Measurements from ENCODE around the gene PLXDC2.

DNA sequence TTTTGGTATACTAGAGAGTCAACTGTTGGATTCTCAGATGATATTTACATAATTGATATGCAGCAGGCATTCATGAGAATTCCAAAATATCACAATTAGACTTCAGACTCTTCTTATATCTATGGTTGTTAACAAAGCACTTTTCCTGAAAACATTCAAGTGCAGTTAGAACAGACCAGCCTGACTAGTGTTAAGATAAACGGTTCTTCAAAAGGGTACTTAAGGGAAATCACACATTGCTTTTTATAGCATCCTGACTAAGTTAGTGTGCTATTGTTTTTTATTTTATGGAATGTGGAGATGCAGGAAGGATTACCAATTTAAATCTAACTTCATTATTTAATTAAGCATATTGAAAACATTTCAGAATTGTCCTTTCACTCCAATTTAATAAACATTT, 405.1 kb downstream of the PLXDC2 start:
- TF ChIP-seq NR2C2 (IDR thresholded peaks at IDR 0.05; ENCODE audit: borderline replicate concordance, control insufficient read depth, insufficient read length, low read depth) (no peak), MYC (IDR thresholded peaks at IDR 0.05; ENCODE audit: insufficient read depth, insufficient read length, insufficient replicate concordance, low read length, severe bottlenecking) (no peak), POLR2A (IDR thresholded peaks at IDR 0.05; ENCODE audit: low read depth, low read length) (no peak), SMC3 (IDR thresholded peaks at IDR 0.05; ENCODE audit: borderline replicate concordance, low read length) (no peak), CREB1 (IDR thresholded peaks at IDR 0.05; ENCODE audit: low read depth) (no peak), WRNIP1 (IDR thresholded peaks at IDR 0.05; ENCODE audit: borderline replicate concordance, low read depth, low read length) (no peak), EP300 (IDR thresholded peaks at IDR 0.05; ENCODE audit: borderline replicate concordance in 1 of 2, control insufficient read depth in 1 of 2, low read depth in 2 of 2, low read length in 2 of 2) (no peak), SP1 (IDR thresholded peaks at IDR 0.05; ENCODE audit: low read depth, low read length) (no peak), RAD21 (IDR thresholded peaks at IDR 0.05; ENCODE audit: insufficient read depth, low read depth, low read length) (no peak), ZNF384 (IDR thresholded peaks at IDR 0.05; ENCODE audit: borderline replicate concordance, low read depth, low read length) (no peak), BCL11A (IDR thresholded peaks at IDR 0.05; ENCODE audit: low read depth, low read length) (no peak), EZH2 (IDR thresholded peaks at IDR 0.05; ENCODE audit: borderline replicate concordance, control insufficient read depth, low read depth, low read length) (no peak)
- TF ChIP-seq, protein P1, sequence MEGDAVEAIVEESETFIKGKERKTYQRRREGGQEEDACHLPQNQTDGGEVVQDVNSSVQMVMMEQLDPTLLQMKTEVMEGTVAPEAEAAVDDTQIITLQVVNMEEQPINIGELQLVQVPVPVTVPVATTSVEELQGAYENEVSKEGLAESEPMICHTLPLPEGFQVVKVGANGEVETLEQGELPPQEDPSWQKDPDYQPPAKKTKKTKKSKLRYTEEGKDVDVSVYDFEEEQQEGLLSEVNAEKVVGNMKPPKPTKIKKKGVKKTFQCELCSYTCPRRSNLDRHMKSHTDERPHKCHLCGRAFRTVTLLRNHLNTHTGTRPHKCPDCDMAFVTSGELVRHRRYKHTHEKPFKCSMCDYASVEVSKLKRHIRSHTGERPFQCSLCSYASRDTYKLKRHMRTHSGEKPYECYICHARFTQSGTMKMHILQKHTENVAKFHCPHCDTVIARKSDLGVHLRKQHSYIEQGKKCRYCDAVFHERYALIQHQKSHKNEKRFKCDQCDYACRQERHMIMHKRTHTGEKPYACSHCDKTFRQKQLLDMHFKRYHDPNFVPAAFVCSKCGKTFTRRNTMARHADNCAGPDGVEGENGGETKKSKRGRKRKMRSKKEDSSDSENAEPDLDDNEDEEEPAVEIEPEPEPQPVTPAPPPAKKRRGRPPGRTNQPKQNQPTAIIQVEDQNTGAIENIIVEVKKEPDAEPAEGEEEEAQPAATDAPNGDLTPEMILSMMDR (IDR thresholded peaks at IDR 0.05 in 2 of 3, conservative IDR thresholded peaks at IDR 0.05 in 1 of 3; ENCODE audit: control insufficient read depth in 2 of 3, extremely low read depth in 1 of 3, insufficient read depth in 1 of 3, low read depth in 3 of 3, low read length in 3 of 3): no peak
